HEK293 (cell line): ENCODE measurements around the gene IDH1.
A peak's percentile ranks its signal among the peaks of the same experiment; 100 is the strongest.

ENCODE experiments used
- KLF1 ChIP-seq: fragments of 450-650 bp; formaldehyde crosslinking; IDR thresholded peaks from 2 replicates; pipeline ENCODE4 v1.5.1; 2016; ENCODE audit warnings: missing biosample characterization, missing genetic modification characterization
- KLF8 ChIP-seq: fragments of 450-650 bp; formaldehyde crosslinking; IDR thresholded peaks from 2 replicates; pipeline ENCODE4 v1.5.1; 2016; ENCODE audit warnings: missing biosample characterization, missing genetic modification characterization
- KLF9 ChIP-seq: fragments of 450-650 bp; formaldehyde crosslinking; IDR thresholded peaks from 2 replicates; pipeline ENCODE4 v1.5.1; 2016; ENCODE audit warnings: missing biosample characterization, missing genetic modification characterization, low read depth
- PRDM4 ChIP-seq: fragments of 450-650 bp; formaldehyde crosslinking; IDR thresholded peaks from 2 replicates; pipeline ENCODE4 v1.5.1; 2017; ENCODE audit warnings: missing biosample characterization, missing genetic modification characterization
- PRDM6 ChIP-seq: fragments of 450-650 bp; formaldehyde crosslinking; IDR thresholded peaks from 2 replicates; pipeline ENCODE4 v1.5.1; 2017; ENCODE audit warnings: missing biosample characterization, missing genetic modification characterization
- SETDB1 ChIP-seq: IDR thresholded peaks from one replicate; pipeline ENCODE4 v1.6.1; 2017; ENCODE audit warnings: mild to moderate bottlenecking, low read length, moderate library complexity, mixed read lengths; ENCODE audit not compliant: insufficient read length
- SP2 ChIP-seq: fragments of 450-650 bp; formaldehyde crosslinking; IDR thresholded peaks from 2 replicates; pipeline ENCODE4 v1.5.1; 2016; ENCODE audit warnings: missing biosample characterization, missing genetic modification characterization
- YY1 ChIP-seq: fragments of 450-650 bp; formaldehyde crosslinking; IDR thresholded peaks from 2 replicates; pipeline ENCODE4 v1.5.1; 2018; ENCODE audit warnings: missing biosample characterization, missing genetic modification characterization
- YY2 ChIP-seq: fragments of 450-650 bp; formaldehyde crosslinking; IDR thresholded peaks from 2 replicates; pipeline ENCODE4 v1.5.1; 2016; ENCODE audit warnings: missing biosample characterization, missing genetic modification characterization
- ZBTB20 ChIP-seq: fragments of 450-650 bp; formaldehyde crosslinking; IDR thresholded peaks from 2 replicates; pipeline ENCODE4 v1.5.1; 2016; ENCODE audit warnings: missing biosample characterization, missing genetic modification characterization
- ZFP3 ChIP-seq: fragments of 450-650 bp; formaldehyde crosslinking; IDR thresholded peaks from 2 replicates; pipeline ENCODE4 v1.5.1; 2016; ENCODE audit warnings: low read depth, missing biosample characterization, missing genetic modification characterization
- ZIC2 ChIP-seq: fragments of 450-650 bp; formaldehyde crosslinking; IDR thresholded peaks from 2 replicates; pipeline ENCODE4 v1.5.1; 2016; ENCODE audit warnings: missing biosample characterization, missing genetic modification characterization
- ZNF174 ChIP-seq: fragments of 450-650 bp; formaldehyde crosslinking; IDR thresholded peaks from 2 replicates; pipeline ENCODE4 v1.5.0; 2017; ENCODE audit warnings: missing biosample characterization, mild to moderate bottlenecking, missing genetic modification characterization
- ZNF274 ChIP-seq, 2 experiments: fragments of 200-500 bp in 1 of 2; fragments of 450-650 bp in 1 of 2; sonication (Bioruptor generic) in 1 of 2; formaldehyde crosslinking in 1 of 2; IDR thresholded peaks; 2 replicates each; pipeline versions ENCODE4 v1.5.1 to v1.6.1; 2014 to 2016; ENCODE audit warnings: borderline replicate concordance in 1 of 2, inconsistent platforms in 1 of 2, low read length in 1 of 2, missing biosample characterization in 1 of 2, missing genetic modification characterization in 1 of 2
- ZNF292 ChIP-seq: fragments of 450-650 bp; formaldehyde crosslinking; IDR thresholded peaks from 2 replicates; pipeline ENCODE4 v1.5.1; 2016; ENCODE audit warnings: low read depth, missing biosample characterization, missing genetic modification characterization, borderline replicate concordance
- ZNF302 ChIP-seq: fragments of 450-650 bp; formaldehyde crosslinking; IDR thresholded peaks from 2 replicates; pipeline ENCODE4 v1.5.1; 2016; ENCODE audit warnings: missing biosample characterization, missing genetic modification characterization, low read depth
- ZNF350 ChIP-seq: fragments of 450-650 bp; formaldehyde crosslinking; IDR thresholded peaks from 2 replicates; pipeline ENCODE4 v1.5.0; 2017; ENCODE audit warnings: missing biosample characterization, mild to moderate bottlenecking, missing genetic modification characterization
- ZNF473 ChIP-seq: fragments of 450-650 bp; formaldehyde crosslinking; IDR thresholded peaks from 2 replicates; pipeline ENCODE4 v1.5.1; 2017; ENCODE audit warnings: missing biosample characterization, missing genetic modification characterization
- ZNF48 ChIP-seq: fragments of 450-650 bp; formaldehyde crosslinking; IDR thresholded peaks from 2 replicates; pipeline ENCODE4 v1.5.1; 2016; ENCODE audit warnings: missing biosample characterization, missing genetic modification characterization
- ZNF501 ChIP-seq: fragments of 450-650 bp; formaldehyde crosslinking; IDR thresholded peaks from 2 replicates; pipeline ENCODE4 v1.5.1; 2016; ENCODE audit warnings: missing biosample characterization, missing genetic modification characterization
- ZNF621 ChIP-seq: fragments of 450-650 bp; formaldehyde crosslinking; IDR thresholded peaks from 2 replicates; pipeline ENCODE4 v1.5.1; 2017; ENCODE audit warnings: missing biosample characterization, missing genetic modification characterization
- ZSCAN16 ChIP-seq: fragments of 450-650 bp; formaldehyde crosslinking; IDR thresholded peaks from 2 replicates; pipeline ENCODE4 v1.5.1; 2016; ENCODE audit warnings: missing biosample characterization, missing genetic modification characterization
- TF ChIP-seq, protein P1 (sequence below): fragments of 450-650 bp; formaldehyde crosslinking; IDR thresholded peaks from 2 replicates; pipeline ENCODE4 v1.5.1; 2016; ENCODE audit warnings: missing biosample characterization, missing genetic modification characterization
- TF ChIP-seq, protein P2 (sequence below): fragments of 450-650 bp; formaldehyde crosslinking; IDR thresholded peaks from 2 replicates; pipeline ENCODE4 v1.5.1; 2016; ENCODE audit warnings: missing biosample characterization, missing genetic modification characterization
- TF ChIP-seq, protein P3 (sequence below): fragments of 450-650 bp; formaldehyde crosslinking; IDR thresholded peaks from 2 replicates; pipeline ENCODE4 v1.5.1; 2016; ENCODE audit warnings: missing biosample characterization, missing genetic modification characterization, borderline replicate concordance
- TF ChIP-seq, protein P4 (sequence below): fragments of 450-650 bp; formaldehyde crosslinking; optimal IDR thresholded peaks from 2 replicates; pipeline ENCODE3; 2016; ENCODE audit warnings: missing biosample characterization, mild to moderate bottlenecking, missing genetic modification characterization

IDH1 gene

GRCh38 chr2:208254871-208255556 is at the start of gene IDH1 (continued):
- TF ChIP-seq, protein P1, sequence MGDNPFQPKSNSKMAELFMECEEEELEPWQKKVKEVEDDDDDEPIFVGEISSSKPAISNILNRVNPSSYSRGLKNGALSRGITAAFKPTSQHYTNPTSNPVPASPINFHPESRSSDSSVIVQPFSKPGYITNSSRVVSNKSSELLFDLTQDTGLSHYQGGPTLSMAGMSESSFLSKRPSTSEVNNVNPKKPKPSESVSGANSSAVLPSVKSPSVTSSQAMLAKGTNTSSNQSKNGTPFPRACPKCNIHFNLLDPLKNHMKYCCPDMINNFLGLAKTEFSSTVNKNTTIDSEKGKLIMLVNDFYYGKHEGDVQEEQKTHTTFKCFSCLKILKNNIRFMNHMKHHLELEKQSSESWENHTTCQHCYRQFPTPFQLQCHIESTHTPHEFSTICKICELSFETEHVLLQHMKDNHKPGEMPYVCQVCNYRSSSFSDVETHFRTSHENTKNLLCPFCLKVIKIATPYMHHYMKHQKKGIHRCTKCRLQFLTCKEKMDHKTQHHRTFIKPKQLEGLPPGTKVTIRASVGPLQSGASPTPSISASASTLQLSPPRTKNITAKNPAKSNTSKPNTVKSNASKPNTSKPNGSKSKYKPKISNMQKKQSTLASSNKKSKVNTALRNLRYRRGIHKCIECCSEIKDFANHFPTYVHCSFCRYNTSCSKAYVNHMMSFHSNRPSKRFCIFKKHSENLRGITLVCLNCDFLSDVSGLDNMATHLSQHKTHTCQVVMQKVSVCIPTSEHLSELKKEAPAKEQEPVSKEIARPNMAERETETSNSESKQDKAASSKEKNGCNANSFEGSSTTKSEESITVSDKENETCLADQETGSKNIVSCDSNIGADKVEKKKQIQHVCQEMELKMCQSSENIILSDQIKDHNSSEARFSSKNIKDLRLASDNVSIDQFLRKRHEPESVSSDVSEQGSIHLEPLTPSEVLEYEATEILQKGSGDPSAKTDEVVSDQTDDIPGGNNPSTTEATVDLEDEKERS (tag by site-specific recombination), result no peak
- TF ChIP-seq ZNF274 (IDR thresholded peaks at IDR 0.05; ENCODE audit: low read length) (no peak), ZNF274 (tag by site-specific recombination; IDR thresholded peaks at IDR 0.05; ENCODE audit: borderline replicate concordance) (no peak), ZNF174 (tag by site-specific recombination) (no peak), ZIC2 (no peak), ZNF621 (tag by site-specific recombination) (no peak), YY2 (tag by site-specific recombination) (peak; percentile 26; the same call in 1 of the 2 replicates), ZNF48 (no peak), PRDM6 (tag by site-specific recombination) (no peak), KLF8 (peak; percentile 73; the same call in 1 of the 2 replicates), ZNF302 (tag by site-specific recombination) (no peak), KLF1 (tag by site-specific recombination) (peak; percentile 64), ZSCAN16 (no peak), ZBTB20 (tag by site-specific recombination) (peak; percentile 82), ZNF292 (tag by site-specific recombination) (no peak), YY1 (tag by site-specific recombination) (peak; percentile 78), ZFP3 (tag by site-specific recombination) (no peak), ZNF350 (tag by site-specific recombination) (no peak), SP2 (tag by site-specific recombination) (peak; percentile 67), KLF9 (peak; percentile 84), ZNF473 (tag by site-specific recombination) (no peak), SETDB1 (no peak), ZNF501 (tag by site-specific recombination) (peak; percentile 62; the same call in 1 of the 2 replicates), PRDM4 (tag by site-specific recombination) (no peak)
- TF ChIP-seq, protein P2, sequence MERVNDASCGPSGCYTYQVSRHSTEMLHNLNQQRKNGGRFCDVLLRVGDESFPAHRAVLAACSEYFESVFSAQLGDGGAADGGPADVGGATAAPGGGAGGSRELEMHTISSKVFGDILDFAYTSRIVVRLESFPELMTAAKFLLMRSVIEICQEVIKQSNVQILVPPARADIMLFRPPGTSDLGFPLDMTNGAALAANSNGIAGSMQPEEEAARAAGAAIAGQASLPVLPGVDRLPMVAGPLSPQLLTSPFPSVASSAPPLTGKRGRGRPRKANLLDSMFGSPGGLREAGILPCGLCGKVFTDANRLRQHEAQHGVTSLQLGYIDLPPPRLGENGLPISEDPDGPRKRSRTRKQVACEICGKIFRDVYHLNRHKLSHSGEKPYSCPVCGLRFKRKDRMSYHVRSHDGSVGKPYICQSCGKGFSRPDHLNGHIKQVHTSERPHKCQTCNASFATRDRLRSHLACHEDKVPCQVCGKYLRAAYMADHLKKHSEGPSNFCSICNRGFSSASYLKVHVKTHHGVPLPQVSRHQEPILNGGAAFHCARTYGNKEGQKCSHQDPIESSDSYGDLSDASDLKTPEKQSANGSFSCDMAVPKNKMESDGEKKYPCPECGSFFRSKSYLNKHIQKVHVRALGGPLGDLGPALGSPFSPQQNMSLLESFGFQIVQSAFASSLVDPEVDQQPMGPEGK, result peak; percentile 77
- TF ChIP-seq, protein P3, sequence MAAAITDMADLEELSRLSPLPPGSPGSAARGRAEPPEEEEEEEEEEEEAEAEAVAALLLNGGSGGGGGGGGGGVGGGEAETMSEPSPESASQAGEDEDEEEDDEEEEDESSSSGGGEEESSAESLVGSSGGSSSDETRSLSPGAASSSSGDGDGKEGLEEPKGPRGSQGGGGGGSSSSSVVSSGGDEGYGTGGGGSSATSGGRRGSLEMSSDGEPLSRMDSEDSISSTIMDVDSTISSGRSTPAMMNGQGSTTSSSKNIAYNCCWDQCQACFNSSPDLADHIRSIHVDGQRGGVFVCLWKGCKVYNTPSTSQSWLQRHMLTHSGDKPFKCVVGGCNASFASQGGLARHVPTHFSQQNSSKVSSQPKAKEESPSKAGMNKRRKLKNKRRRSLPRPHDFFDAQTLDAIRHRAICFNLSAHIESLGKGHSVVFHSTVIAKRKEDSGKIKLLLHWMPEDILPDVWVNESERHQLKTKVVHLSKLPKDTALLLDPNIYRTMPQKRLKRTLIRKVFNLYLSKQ (tag by site-specific recombination), result no peak
- TF ChIP-seq, protein P4, sequence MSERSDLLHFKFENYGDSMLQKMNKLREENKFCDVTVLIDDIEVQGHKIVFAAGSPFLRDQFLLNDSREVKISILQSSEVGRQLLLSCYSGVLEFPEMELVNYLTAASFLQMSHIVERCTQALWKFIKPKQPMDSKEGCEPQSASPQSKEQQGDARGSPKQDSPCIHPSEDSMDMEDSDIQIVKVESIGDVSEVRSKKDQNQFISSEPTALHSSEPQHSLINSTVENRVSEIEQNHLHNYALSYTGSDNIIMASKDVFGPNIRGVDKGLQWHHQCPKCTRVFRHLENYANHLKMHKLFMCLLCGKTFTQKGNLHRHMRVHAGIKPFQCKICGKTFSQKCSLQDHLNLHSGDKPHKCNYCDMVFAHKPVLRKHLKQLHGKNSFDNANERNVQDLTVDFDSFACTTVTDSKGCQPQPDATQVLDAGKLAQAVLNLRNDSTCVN (tag by site-specific recombination), result peak; percentile 74
